ENCODE measurements around the gene CETN2.

DNA sequence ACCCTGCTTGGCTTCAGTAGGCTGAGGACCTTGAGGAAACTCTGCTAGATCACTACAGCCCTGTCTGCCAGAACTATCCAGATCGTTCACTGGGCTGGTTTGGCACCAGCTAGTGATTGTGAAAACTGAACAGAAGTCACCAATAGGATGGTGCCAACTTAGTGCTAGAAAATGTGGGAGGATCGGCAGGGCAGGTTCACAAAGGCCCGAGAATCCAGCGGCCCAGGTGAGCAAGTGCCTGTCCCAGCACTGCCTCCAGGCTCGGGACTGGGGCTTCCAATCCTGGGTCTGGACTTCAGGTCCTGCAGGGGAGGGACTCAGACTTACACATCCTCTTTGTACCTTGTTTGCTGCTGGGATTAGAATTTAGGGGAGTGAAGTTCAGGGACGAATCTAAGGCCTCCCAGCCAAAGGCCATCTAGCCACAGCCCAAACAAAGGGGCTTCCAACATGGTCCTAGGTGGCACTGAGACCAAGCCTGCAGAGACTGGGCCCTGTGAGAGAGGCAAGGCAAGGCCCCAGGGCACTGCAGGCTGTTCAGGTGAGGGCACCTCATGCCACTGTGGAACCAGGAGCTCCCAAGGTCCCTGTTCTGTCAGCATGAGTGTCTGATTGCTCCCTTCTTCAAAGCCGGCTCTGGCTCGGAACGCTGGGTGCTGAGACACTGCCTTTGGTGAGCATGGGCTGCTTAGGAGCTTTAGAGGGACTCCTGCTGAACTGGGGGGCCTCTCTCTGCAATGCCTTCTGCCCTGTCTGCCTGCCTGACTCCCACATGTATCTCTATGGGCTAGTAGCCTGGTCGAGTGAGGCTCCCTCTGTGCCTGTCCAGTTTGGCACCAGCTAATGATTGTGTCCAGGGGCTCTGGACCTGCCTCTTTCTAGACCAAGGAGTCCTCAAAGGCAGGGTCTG lies 46.6 kb upstream of the CETN2 start:
- TF ChIP-seq POLR2A (IDR thresholded peaks at IDR 0.05), result no peak
- TF ChIP-seq, protein P1, sequence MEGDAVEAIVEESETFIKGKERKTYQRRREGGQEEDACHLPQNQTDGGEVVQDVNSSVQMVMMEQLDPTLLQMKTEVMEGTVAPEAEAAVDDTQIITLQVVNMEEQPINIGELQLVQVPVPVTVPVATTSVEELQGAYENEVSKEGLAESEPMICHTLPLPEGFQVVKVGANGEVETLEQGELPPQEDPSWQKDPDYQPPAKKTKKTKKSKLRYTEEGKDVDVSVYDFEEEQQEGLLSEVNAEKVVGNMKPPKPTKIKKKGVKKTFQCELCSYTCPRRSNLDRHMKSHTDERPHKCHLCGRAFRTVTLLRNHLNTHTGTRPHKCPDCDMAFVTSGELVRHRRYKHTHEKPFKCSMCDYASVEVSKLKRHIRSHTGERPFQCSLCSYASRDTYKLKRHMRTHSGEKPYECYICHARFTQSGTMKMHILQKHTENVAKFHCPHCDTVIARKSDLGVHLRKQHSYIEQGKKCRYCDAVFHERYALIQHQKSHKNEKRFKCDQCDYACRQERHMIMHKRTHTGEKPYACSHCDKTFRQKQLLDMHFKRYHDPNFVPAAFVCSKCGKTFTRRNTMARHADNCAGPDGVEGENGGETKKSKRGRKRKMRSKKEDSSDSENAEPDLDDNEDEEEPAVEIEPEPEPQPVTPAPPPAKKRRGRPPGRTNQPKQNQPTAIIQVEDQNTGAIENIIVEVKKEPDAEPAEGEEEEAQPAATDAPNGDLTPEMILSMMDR (IDR thresholded peaks at IDR 0.05 in 4 of 5, conservative IDR thresholded peaks at IDR 0.05 in 1 of 5), result no peak

Measured in gastrocnemius medialis (tissue), 4 donors.